Right lung (tissue), 10 donors: ENCODE measurements around the gene PPP1R2. TPM values are rescaled to one million over a fixed set of nuclear protein-coding genes. Genes with fewer than 3 reads are reported as not detected.
"Not testable (repeated sequence)": the region's sequence is repeated elsewhere in the genome, so short reads cannot be mapped to it uniquely, and the experiment has no call there.

Experiments
- DNase-seq, 2 donors: peaks; one replicate each; pipeline ENCODE4 v3.0.0-alpha.2; 2013
- long read RNA-seq, 8 donors: transcript quantifications; one replicate each; lab custom pipeline, GENCODE V29; 2026
- polyA plus RNA-seq, 5 donors: library from polyadenylated mRNA; unstranded; fragments of 120-200 nt; gene quantifications; one replicate each; pipeline versions ENCODE4 v1.2.1 to v1.2.3, GENCODE V29; 2013; ENCODE audit warnings: inconsistent platforms in 1 of 5, low replicate concordance in 1 of 5; ENCODE audit not compliant: insufficient read length in 5 of 5, insufficient read depth in 1 of 5

PPP1R2 gene
- 10 to 100 TPM; 46.9 to 70.4 (median 59.7) TPM for polyA plus RNA-seq
- long read RNA-seq, donor 1, transcript PPP1R2-205 (2 exons, 1,668 nt): minor isoform, 8 of 48 reads
- long read RNA-seq, donor 1, transcript PPP1R2-206 (6 exons, 3,450 nt): major isoform, 27 of 48 reads
- long read RNA-seq, donor 1, partial matches to known transcripts: 11 of 48 reads
- long read RNA-seq, donor 1, other reads (novel, unspliced or antisense): 0 of 48 reads
- long read RNA-seq, donor 2, transcript PPP1R2-206 (6 exons, 3,450 nt): major isoform, 14 of 15 reads
- long read RNA-seq, donor 2, partial matches to known transcripts: 0 of 15 reads
- long read RNA-seq, donor 2, other reads (novel, unspliced or antisense): 0 of 15 reads
- long read RNA-seq, donor 3, transcript PPP1R2-206 (6 exons, 3,450 nt): major isoform, 9 of 36 reads
- long read RNA-seq, donor 3, partial matches to known transcripts: 23 of 36 reads
- long read RNA-seq, donor 3, other reads (novel, unspliced or antisense): 0 of 36 reads
- long read RNA-seq, donor 4, transcript PPP1R2-206 (6 exons, 3,450 nt): major isoform, 10 of 27 reads
- long read RNA-seq, donor 4, partial matches to known transcripts: 15 of 27 reads
- long read RNA-seq, donor 4, other reads (novel, unspliced or antisense): 0 of 27 reads
- long read RNA-seq, donor 5, transcript PPP1R2-206 (6 exons, 3,450 nt): major isoform, 21 of 24 reads
- long read RNA-seq, donor 5, partial matches to known transcripts: 0 of 24 reads
- long read RNA-seq, donor 5, other reads (novel, unspliced or antisense): 0 of 24 reads
- long read RNA-seq, donor 6, transcript PPP1R2-206 (6 exons, 3,450 nt): major isoform, 23 of 33 reads
- long read RNA-seq, donor 6, transcript PPP1R2-205 (2 exons, 1,668 nt): minor isoform, 5 of 33 reads
- long read RNA-seq, donor 6, partial matches to known transcripts: 0 of 33 reads
- long read RNA-seq, donor 6, other reads (novel, unspliced or antisense): 0 of 33 reads
- long read RNA-seq, donor 7, transcript PPP1R2-206 (6 exons, 3,450 nt): major isoform, 12 of 18 reads
- long read RNA-seq, donor 7, partial matches to known transcripts: 0 of 18 reads
- long read RNA-seq, donor 7, other reads (novel, unspliced or antisense): 0 of 18 reads
- long read RNA-seq, donor 8, transcript PPP1R2-206 (6 exons, 3,450 nt): major isoform, 12 of 13 reads
- long read RNA-seq, donor 8, partial matches to known transcripts: 0 of 13 reads
- long read RNA-seq, donor 8, other reads (novel, unspliced or antisense): 0 of 13 reads

DNA sequence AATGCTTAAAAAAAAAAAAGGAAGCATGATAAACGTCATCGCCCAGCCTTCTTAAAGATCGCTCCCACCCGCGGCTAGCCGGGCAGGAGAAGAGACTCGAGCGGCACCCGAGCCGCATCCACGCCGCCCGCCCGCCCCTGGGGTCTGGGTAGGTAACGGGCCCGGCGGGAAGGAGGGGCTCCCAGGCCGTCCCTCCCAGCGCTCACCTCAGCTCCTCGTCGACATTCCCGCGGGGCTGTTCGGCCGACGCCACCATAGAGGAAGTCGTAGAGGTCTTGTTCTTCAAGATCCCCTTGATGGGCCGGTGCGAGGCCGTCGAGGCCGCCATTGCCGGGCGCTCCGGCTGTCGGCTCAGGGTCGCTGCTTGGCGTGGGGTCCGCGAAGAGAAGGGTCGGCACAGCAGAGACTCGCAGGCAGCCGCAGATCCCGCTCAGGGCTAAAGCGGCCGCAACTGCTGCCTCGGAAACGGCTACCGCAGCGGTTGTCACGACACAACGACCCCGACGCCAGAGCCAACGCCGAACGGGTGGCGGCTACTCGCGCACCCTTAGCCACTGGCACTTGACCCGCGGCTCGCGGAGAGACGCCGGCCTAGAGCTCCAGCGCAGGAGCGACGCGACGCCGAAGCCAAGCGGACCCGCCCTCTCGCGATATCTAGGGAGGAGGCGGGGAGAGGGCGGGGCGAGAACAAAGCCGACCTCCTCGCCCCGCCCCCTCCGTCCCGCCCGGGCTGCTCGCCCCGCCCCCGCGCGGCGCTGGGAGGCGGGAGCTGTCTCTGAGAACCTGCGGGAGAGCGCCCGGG is at the start of gene PPP1R2:
Gene PPP1R2, minus strand, starts transcription at position 628 of the 802 bp plus-strand sequence. Its CDS starts 300 bp downstream, at position 328.
- DNase-seq: peak; percentile 94 to 96

GRCh38 chr3:195591852-195592251 is 48.7 kb upstream of the PPP1R2 start:
- no peak for DNase-seq

GRCh38 chr3:195591220-195591619 is 48.1 kb upstream of the PPP1R2 start:
- no peak for DNase-seq

DNA sequence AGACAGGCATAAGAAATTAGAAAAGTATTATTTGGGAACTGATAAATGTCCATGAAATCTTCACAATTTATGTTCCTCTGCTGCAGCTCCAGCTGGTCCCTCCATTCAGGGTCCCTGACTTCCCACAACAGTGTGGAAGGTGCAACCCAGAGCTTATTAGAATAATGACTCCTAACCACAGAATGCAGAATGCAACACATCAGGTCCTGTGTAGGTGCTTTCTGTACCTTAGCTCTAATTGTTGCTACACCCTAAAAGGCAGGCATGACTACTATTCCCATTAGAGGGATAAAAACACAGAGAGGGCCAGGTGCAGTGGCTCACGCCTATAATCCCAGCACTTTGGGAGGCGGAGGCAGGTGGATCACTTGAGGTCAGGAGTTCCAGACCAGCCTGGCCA is 47.3 kb upstream of the PPP1R2 start:
- DNase-seq: not testable (repeated sequence)

DNA sequence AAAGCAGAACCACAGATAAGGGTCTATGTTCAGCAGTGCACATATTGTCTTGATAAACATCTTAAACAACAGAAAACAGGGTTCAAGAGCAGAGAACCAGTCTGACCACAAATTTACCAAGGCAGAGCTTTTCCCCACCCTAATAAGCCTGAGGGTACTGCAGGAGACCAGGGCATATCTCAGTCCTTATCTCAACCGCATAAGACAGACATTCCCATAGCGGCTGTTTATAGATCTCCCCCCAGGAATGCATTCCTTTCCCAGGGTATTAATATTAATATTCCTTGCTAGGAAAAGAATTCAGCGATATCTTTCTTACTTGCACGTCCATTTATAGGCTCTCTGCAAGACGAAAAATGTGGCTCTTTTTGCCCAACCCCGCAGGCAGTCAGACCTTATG is 46.7 kb upstream of the PPP1R2 start:
- DNase-seq: not testable (repeated sequence)

GRCh38 chr3:195587824-195588223 is 44.7 kb upstream of the PPP1R2 start:
- DNase-seq: no peak

DNA sequence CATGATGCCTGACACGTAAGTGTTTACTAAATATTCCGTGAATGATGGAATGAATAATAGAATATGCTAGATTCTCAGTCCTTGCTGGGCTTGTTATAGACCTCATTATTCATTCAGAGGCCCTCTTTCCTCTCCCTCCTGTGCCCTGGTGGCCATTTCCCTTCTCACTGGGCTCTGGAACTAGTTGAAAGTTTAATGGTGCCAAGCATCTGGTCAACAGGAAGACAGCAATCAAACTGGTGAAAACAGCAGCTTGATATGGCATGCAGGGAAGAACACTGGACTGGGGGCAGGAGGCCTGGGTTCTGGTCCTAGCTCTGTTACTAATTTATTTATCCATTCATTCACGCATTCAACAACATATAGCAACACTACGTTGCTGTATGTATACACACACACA is 44.3 kb upstream of the PPP1R2 start:
- no peak for DNase-seq

GRCh38 chr3:195584543-195584870 is 41.4 kb upstream of the PPP1R2 start:
- no peak for DNase-seq

DNA sequence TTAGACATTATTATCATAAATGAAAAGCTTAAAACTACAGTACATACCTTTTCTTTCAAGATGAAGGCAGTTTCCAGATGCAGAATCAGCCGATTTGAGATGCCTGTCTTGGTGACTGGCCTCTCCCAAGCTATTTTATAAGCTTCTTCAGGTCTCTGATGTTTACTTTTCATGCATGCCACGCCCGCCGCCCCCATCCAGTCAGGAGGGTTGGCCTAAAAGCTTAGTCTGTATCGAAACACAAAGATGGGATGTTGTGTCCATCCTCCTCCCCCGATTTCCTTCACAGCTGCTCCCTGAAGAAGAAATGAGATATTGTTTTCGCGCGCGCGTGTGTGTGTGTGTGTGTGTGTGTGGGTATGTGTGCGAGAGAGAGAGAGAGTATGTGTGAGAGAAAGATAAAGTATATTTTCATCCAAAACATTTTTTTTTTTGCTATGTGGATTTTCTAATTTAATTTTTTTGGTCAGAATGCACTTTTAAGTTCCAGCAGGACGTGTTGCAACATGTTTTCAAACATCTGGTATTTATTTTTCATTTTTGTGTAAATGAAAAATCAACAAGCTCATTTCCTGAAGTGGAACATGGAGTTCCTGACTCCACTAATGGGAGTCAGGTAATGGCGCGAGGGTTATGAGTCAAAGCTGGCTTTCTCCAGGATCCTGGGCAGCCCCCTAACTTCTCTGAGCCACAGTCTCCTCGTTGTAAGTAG is 40.9 kb upstream of the PPP1R2 start, which contains the start of gene APOD:
Gene APOD, minus strand, starts transcription at position 110 of the 712 bp plus-strand sequence. CDS start 4,479 bp downstream, outside the sequence.
- no peak for DNase-seq

- no peak for DNase-seq
Measured at GRCh38 chr3:195582947-195583346, 39.8 kb upstream of the PPP1R2 start.

- DNase-seq: no peak
Measured at GRCh38 chr3:195580744-195581443, 37.8 kb upstream of the PPP1R2 start.

DNA sequence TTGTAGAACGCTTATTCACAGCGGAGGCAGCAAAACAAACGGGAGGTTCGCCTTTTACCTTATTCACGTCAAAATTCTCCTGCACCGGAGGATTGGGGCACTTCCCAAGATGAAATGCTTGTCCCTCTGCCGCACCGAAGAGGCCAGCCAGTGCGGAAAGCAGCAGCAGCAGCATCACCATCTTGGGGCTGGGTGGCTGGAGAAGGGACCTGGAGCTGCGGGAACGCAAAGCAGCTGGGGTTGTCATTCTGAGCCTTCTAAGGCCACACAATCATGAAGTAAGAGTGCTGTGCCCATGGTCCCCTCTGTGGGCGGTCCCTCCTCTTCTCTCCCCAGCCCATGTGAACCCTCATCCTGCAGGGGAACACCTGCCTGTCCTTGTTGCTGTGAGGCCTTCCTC is 36.2 kb upstream of the PPP1R2 start:
- no peak for DNase-seq

DNA sequence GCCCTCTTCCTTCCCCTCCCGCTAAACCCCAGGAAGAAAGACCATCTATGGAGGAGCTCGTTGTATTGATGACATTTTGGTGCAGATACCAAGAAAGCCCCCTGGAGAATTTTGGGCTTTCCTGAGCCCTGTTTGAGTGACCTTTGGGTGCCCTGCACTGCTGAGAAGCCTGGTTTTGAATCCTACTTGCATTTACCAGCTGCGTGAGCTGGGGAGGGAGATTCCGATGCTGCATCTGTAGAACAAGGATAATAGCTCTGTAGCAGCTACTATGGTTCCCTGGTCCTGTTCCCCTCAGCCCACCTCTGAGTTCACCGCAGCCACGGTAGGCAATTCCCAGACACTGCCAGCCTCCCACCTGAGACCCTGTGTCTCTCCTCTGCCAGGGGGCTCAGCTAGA is 35.4 kb upstream of the PPP1R2 start:
- no peak for DNase-seq

- no peak for DNase-seq
Measured at GRCh38 chr3:195577645-195578177, 34.6 kb upstream of the PPP1R2 start.

DNA sequence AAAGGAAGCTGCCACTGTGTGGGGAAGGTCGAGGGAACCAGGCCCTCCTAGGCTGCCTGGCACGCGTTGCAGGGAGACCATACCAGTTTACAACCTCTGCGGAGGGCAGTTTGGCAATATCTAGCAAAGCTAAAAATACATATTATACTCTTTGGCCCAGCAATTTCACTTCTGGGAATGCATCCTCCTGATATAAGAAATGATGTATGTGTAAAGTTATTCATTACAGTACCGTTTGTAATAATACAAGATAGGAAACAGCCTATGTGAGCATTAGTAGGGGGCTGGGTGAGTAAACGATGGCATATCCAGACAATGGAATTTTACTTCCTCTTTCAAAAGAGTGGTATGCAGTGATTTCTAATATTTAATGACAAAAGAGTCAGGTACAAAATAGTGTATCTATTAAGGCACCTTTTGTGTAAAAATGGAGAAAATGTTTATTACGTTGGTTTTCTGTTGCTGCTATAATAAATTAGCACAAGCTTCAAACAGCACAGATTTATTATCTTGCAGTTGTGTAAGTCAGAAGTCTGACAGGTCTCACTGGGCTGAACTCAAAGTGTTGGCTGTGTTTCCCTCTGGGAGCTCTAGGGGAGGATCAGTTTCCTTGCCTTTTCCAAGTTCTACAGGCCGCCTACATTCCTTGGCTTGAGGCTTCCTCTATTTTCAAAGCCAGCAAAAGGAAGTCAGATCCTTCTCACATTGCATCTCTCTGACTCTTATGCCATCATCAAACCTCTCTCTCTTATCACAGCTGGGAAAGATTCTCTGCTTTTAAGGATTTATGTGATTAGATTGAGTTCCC is 31.6 kb upstream of the PPP1R2 start:
- no peak for DNase-seq

- no peak for DNase-seq
Measured at GRCh38 chr3:195573611-195574496, 30.7 kb upstream of the PPP1R2 start.

GRCh38 chr3:195571361-195571760 is 28.2 kb upstream of the PPP1R2 start:
- no peak for DNase-seq
